Progenitor cell of endocrine pancreas (in vitro differentiated cells): ENCODE data around the gene TGFB1I1. TPM values are rescaled to one million over a fixed set of nuclear protein-coding genes. Genes with fewer than 3 reads are reported as not detected.
A peak's percentile ranks its signal among the peaks of the same experiment; 100 is the strongest.

Experiments
- DNase-seq: peaks from one replicate; pipeline ENCODE4 v3.0.0; 2021; ENCODE audit warnings: low spot score; ENCODE audit not compliant: unreplicated experiment
- H3K27ac Mint-ChIP-seq: 2 replicates; pipeline ENCODE4 v1.8.0; 2021; ENCODE audit warnings: mild to moderate bottlenecking, moderate library complexity, mixed read lengths
- H3K27me3 Mint-ChIP-seq: 2 replicates; pipeline ENCODE4 v1.8.0; 2021; ENCODE audit warnings: mixed read lengths
- H3K36me3 Mint-ChIP-seq: 2 replicates; pipeline ENCODE4 v1.8.0; 2022; ENCODE audit warnings: mixed read lengths; ENCODE audit not compliant: insufficient read depth
- H3K4me1 Mint-ChIP-seq: 2 replicates; pipeline ENCODE4 v1.8.0; 2021; ENCODE audit warnings: low read depth, mixed read lengths
- H3K4me3 Mint-ChIP-seq: 2 replicates; pipeline ENCODE4 v1.8.0; 2021; ENCODE audit warnings: low read depth, mild to moderate bottlenecking, moderate library complexity, mixed read lengths
- H3K9me3 Mint-ChIP-seq: 2 replicates; pipeline ENCODE4 v1.8.0; 2021; ENCODE audit warnings: low read depth, mixed read lengths
- long read RNA-seq: library from polyadenylated mRNA; unstranded; transcript quantifications from one replicate; pipeline ENCODE4 v2.0.0, GENCODE V29; 2020
- total RNA-seq: library from RNA; stranded (reverse); gene quantifications from 2 replicates; pipeline ENCODE4 v1.2.1, GENCODE V29; 2021
- TF ChIP-seq, protein P1 (sequence below): fragments of 200-600 bp; sonication (generic); IDR thresholded peaks from one replicate; pipeline ENCODE4 v1.5.0; 2021; ENCODE audit warnings: antibody characterized with exemption, mild to moderate bottlenecking; ENCODE audit not compliant: unreplicated experiment

Gene TGFB1I1
- total RNA-seq: 4.5 and 5.0 TPM in 2 replicates
- long read RNA-seq, partial matches to known transcripts: 1 of 1 reads
- long read RNA-seq, other reads (novel, unspliced or antisense): 0 of 1 reads

DNA sequence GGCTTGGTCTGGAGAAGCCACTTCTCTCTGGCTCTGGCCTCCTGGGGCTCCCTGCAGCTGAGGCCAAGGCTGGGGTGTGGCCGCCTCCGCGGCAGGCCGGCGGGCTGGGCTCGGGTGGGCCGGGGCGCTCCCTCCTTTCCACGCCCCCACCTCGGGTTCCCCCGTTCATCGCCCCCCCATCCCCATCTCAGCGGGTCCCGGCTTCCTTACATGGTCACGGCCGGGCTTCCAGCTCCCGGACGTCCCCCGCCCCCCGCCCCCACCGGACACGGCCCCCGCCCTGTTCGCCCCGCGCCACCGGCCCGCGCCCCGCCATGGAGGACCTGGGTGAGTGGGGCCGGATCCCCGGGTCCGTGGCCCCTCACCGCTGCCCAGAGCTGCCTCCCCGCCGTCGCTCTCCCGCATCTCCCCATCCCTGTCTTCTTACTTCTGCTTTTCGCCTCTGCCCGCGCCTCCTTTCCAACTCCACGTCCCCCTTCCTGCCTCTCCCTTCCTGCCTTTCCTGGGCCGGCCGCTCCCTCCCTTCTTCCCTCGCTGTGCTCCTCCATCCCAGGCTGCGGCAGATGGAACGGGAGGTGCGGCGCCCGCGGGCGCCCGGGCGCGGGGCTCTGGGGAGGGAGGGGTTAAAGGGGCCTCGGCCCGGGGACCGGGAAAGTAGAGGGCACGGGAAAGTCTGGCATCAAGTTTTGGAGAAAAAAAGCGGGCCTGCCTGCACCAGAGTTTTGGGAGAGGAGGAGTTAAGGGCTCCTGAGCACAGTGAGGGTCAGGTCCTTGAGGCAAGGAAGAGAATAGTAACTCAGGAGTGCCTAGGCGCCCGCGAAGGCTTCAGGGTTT, at the start of gene TGFB1I1:
Gene TGFB1I1 (plus strand): TSS at position 278 of the 834 bp plus-strand sequence. CDS start 37 bp downstream, at position 315.
- Mint-ChIP-seq H3K27me3 (peaks cover 60% of the 10 kb centered on the region), H3K4me1 (peaks cover 11% of the 10 kb centered on the region), H3K9me3 (no peaks in the 10 kb centered on the region), H3K27ac (no peak within 1 kb of the TSS), H3K4me3 (peak within 1 kb of the TSS; percentile 68), H3K36me3 (no peaks in the 10 kb centered on the region)
- TF ChIP-seq, protein P1, sequence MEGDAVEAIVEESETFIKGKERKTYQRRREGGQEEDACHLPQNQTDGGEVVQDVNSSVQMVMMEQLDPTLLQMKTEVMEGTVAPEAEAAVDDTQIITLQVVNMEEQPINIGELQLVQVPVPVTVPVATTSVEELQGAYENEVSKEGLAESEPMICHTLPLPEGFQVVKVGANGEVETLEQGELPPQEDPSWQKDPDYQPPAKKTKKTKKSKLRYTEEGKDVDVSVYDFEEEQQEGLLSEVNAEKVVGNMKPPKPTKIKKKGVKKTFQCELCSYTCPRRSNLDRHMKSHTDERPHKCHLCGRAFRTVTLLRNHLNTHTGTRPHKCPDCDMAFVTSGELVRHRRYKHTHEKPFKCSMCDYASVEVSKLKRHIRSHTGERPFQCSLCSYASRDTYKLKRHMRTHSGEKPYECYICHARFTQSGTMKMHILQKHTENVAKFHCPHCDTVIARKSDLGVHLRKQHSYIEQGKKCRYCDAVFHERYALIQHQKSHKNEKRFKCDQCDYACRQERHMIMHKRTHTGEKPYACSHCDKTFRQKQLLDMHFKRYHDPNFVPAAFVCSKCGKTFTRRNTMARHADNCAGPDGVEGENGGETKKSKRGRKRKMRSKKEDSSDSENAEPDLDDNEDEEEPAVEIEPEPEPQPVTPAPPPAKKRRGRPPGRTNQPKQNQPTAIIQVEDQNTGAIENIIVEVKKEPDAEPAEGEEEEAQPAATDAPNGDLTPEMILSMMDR: no peak
- no peak for DNase-seq

DNA sequence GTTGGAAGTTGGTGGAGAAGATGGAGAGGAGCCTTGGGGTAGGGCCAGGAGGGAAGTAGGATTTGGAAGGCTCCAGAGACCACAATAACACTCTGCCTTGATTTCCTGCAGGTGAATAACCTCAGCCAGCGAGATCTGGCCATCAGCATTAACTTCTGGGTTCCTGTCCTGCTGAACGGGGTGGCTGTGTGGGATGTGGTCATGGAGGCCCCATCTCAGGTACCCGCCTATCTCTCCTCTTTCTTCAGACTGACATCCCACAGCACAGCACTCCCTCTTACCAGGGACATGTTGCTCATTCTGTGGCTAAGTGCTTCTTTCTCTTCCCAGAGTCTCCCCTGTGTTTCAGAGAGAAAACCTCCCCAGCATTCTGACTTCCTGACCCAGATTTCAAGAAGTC, 48.7 kb upstream of the TGFB1I1 start:
- H3K9me3 Mint-ChIP-seq: no peaks in the 10 kb centered on the region
- H3K4me3 Mint-ChIP-seq: no peak overlapping the region
- no peak for DNase-seq
- no peak overlapping the region for H3K27ac Mint-ChIP-seq
- H3K4me1 Mint-ChIP-seq: no peaks in the 10 kb centered on the region
- H3K27me3 Mint-ChIP-seq: peaks cover 43% of the 10 kb centered on the region
- TF ChIP-seq, protein P1: no peak
- H3K36me3 Mint-ChIP-seq: no peaks in the 10 kb centered on the region

DNA sequence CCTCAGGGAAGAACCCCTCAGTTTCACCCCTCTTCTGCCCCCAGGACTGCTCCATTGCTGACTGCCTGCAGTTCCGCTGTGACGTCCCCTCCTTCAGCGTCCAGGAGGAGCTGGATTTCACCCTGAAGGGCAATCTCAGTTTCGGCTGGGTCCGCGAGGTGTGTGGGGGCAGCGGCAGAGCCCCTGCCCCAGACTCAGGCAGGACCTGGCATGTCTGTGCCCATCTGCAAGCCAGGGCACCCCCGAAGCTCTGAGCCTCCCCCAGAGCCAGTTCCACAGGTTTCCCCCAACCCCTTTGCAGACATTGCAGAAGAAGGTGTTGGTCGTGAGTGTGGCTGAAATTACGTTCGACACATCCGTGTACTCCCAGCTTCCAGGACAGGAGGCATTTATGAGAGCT, 48.2 kb upstream of the TGFB1I1 start:
- DNase-seq: no peak
- H3K36me3 Mint-ChIP-seq: no peaks in the 10 kb centered on the region
- H3K4me3 Mint-ChIP-seq: no peak overlapping the region
- H3K9me3 Mint-ChIP-seq: no peaks in the 10 kb centered on the region
- TF ChIP-seq, protein P1: no peak
- H3K27ac Mint-ChIP-seq: no peak overlapping the region
- H3K27me3 Mint-ChIP-seq: peaks cover 45% of the 10 kb centered on the region
- H3K4me1 Mint-ChIP-seq: no peaks in the 10 kb centered on the region

DNA sequence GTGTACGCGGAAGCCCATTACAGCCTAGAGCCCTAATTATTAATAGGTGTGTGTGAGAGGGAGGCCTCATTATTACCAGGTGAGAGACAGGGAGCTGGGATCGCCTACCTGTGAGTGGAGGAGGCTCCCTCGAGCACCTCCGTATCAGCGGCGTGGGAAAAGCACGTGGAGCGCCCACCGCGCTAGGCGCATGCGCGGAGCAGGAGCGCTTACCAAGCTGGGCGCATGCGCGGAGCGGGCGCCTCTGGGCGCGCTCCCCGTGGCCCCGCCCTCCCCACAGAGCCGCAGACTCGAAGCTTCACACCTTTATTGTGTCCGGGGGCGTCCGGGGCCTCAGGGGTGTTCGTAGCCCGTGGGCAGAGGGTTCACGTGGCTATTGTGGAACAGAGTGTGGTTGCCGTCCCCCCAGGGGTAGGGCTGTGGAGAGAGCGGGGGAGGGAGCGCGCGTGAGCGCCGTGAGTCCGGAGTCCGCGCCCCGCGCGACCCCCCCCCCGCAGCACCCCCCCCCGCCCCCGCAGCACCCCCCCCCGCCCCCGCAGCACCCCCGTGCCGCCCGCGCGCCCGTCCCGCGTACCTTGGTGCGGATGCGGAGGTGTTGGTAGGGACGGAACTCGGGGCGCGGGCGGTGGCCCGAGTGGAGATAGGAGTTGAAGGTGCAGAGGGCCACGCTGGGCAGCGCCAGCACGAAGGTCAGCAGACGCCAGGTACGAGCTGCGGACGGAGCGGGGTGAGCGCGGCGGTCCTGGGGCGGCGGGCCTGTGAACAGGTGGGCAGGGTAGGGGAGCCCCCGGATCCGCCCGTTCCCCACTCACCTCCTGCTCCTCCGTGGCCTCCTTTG, 44.3 kb upstream of the TGFB1I1 start:
- Mint-ChIP-seq H3K4me1 (no peaks in the 10 kb centered on the region), H3K4me3 (no peak overlapping the region), H3K36me3 (no peaks in the 10 kb centered on the region), H3K27ac (no peak overlapping the region), H3K9me3 (no peaks in the 10 kb centered on the region), H3K27me3 (peaks cover 44% of the 10 kb centered on the region)
- no peak for DNase-seq
- TF ChIP-seq, protein P1: no peak

DNA sequence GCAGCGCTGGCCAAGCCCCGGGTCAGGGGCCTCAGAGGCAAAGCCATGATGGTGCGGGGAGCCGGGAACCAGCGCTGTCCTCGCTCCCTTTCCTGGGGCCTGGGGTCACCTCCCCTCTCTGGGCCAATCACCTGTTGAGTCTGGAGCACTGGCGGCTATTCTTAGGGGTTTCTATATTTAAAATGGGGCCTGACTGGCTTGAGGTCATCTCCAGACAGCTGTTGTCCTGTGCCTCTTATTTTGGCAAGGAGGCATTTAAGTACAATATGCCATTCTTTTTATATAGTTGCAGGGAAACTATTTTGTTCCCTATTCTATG, 43.7 kb upstream of the TGFB1I1 start, which contains the start of gene COX6A2:
Gene COX6A2 (minus strand): TSS at position 82 of the 319 bp plus-strand sequence. CDS start 35 bp downstream, at position 47.
- Mint-ChIP-seq H3K27ac (no peak within 1 kb of the TSS), H3K27me3 (peaks cover 40% of the 10 kb centered on the region), H3K9me3 (no peaks in the 10 kb centered on the region), H3K36me3 (no peaks in the 10 kb centered on the region), H3K4me1 (no peaks in the 10 kb centered on the region), H3K4me3 (no peak within 1 kb of the TSS)
- DNase-seq: no peak
- TF ChIP-seq, protein P1: no peak
